PC-3 (cell line): Measurements from ENCODE around the gene DIPK1C.

Experiments
- CTCF ChIP-seq: fragments of 300-600 bp; sonication (generic); conservative IDR thresholded peaks from 2 replicates; pipeline ENCODE4 v1.5.1; 2017; ENCODE audit warnings: antibody characterized with exemption, low read depth, mild to moderate bottlenecking, low read length
- EZH2 ChIP-seq: fragments of 300-600 bp; sonication (generic); IDR thresholded peaks from one replicate; pipeline ENCODE4 v1.6.1; 2017; ENCODE audit warnings: antibody characterized with exemption, mild to moderate bottlenecking, low read length; ENCODE audit not compliant: unreplicated experiment
- EZH2phosphoT487 ChIP-seq: fragments of 300-600 bp; sonication (generic); IDR thresholded peaks from 2 replicates; pipeline ENCODE4 v1.6.1; 2018; ENCODE audit warnings: mild to moderate bottlenecking, antibody characterized with exemption, low read length, borderline replicate concordance

- TF ChIP-seq CTCF, result no peak
- no peak for TF ChIP-seq EZH2
- no peak for TF ChIP-seq EZH2phosphoT487
Measured at GRCh38 chr18:74477771-74478170, 20.7 kb upstream of the DIPK1C start.
